HepG2 (cell line): ENCODE data around the gene YWHAB. TPM values are rescaled to one million over a fixed set of nuclear protein-coding genes. Genes with fewer than 3 reads are reported as not detected.

ENCODE experiments used
- CAMTA2 ChIP-seq: sonication (generic); formaldehyde crosslinking; IDR thresholded peaks from 2 replicates; pipeline ENCODE4 v1.4.0; 2020; ENCODE audit warnings: mild to moderate bottlenecking, missing genetic modification reagents, borderline replicate concordance
- EP300 ChIP-seq, 3 experiments: sonication (generic) in 1 of 3; formaldehyde crosslinking in 1 of 3; IDR thresholded peaks; 2 replicates each; pipeline versions ENCODE4 v1.5.1 to v1.6.1; 2011 to 2020; ENCODE audit warnings: low read depth in 2 of 3, low read length in 2 of 3, borderline replicate concordance in 1 of 3, improper control_type of control experiment in 1 of 3, mild to moderate bottlenecking in 1 of 3, missing genetic modification reagents in 1 of 3, moderate library complexity in 1 of 3
- KDM2A ChIP-seq: sonication (generic); formaldehyde crosslinking; IDR thresholded peaks from 2 replicates; pipeline ENCODE4 v1.4.0; 2020; ENCODE audit warnings: low read depth, missing genetic modification reagents, borderline replicate concordance
- NPAS2 ChIP-seq: sonication (generic); formaldehyde crosslinking; IDR thresholded peaks from 2 replicates; pipeline ENCODE4 v1.8.0; 2022; ENCODE audit warnings: mild to moderate bottlenecking, missing genetic modification reagents, borderline replicate concordance
- PTBP1 ChIP-seq: fragments of 200-400 bp; formaldehyde crosslinking; IDR thresholded peaks from 2 replicates; pipeline ENCODE4 v1.6.1; 2018; ENCODE audit warnings: low read length, low read depth; ENCODE audit not compliant: poor library complexity, severe bottlenecking
- STAT5B ChIP-seq: sonication (generic); formaldehyde crosslinking; IDR thresholded peaks from 2 replicates; pipeline ENCODE4 v1.4.0; 2020; ENCODE audit warnings: missing genetic modification reagents
- XBP1 ChIP-seq: sonication (generic); formaldehyde crosslinking; IDR thresholded peaks from 2 replicates; pipeline ENCODE4 v1.5.0; 2020; ENCODE audit warnings: missing genetic modification reagents
- ZBTB37 ChIP-seq: sonication (generic); formaldehyde crosslinking; IDR thresholded peaks from 2 replicates; pipeline ENCODE4 v1.4.0; 2020; ENCODE audit warnings: mild to moderate bottlenecking, missing genetic modification reagents
- ZBTB8A ChIP-seq: sonication (generic); formaldehyde crosslinking; IDR thresholded peaks from 2 replicates; pipeline ENCODE4 v1.4.0; 2020; ENCODE audit warnings: mild to moderate bottlenecking, low read depth, missing genetic modification reagents, borderline replicate concordance
- ZMYM3 ChIP-seq: sonication (generic); formaldehyde crosslinking; IDR thresholded peaks from 2 replicates; pipeline ENCODE4 v1.5.1; 2020; ENCODE audit warnings: mild to moderate bottlenecking, missing genetic modification reagents
- ZNF124 ChIP-seq: sonication (generic); formaldehyde crosslinking; IDR thresholded peaks from 2 replicates; pipeline ENCODE4 v1.4.0; 2020; ENCODE audit warnings: missing genetic modification reagents
- ZNF501 ChIP-seq: sonication (generic); formaldehyde crosslinking; IDR thresholded peaks from 2 replicates; pipeline ENCODE4 v1.5.1; 2020; ENCODE audit warnings: mild to moderate bottlenecking, moderate library complexity, missing genetic modification reagents
- polyA plus RNA-seq, 8 experiments: library from polyadenylated mRNA; depleted of rRNA in 3 of 8; stranded (reverse) in 7 of 8; unstranded in 1 of 8; fragments of >200 nt; fragmentation: Illumina TruSeq in 4 of 8; extraction: Trizol in 4 of 8; gene quantifications; 2 replicates each; pipeline versions ENCODE4 v1.2.1 to v1.2.3, GENCODE V29; 2011 to 2016; ENCODE audit warnings: low read depth in 4 of 8, missing spikeins in 1 of 8, mixed read lengths in 1 of 8; ENCODE audit not compliant: insufficient read depth in 1 of 8
- total RNA-seq, 5 experiments: library from RNA; depleted of rRNA; stranded (reverse); fragments of >200 nt; fragmentation: Illumina TruSeq; extraction: Trizol; gene quantifications; 2 replicates each; pipeline ENCODE4 v1.2.3, GENCODE V29; 2016; ENCODE audit warnings: low read depth in 1 of 5
- TF ChIP-seq, protein P1 (sequence below): sonication (generic); formaldehyde crosslinking; IDR thresholded peaks from 2 replicates; pipeline ENCODE4 v1.4.0; 2020; ENCODE audit warnings: missing genetic modification reagents
- TF ChIP-seq, protein P2 (sequence below): sonication (generic); formaldehyde crosslinking; IDR thresholded peaks from 2 replicates; pipeline ENCODE4 v1.5.0; 2020; ENCODE audit warnings: missing genetic modification reagents, mild to moderate bottlenecking, borderline replicate concordance
- TF ChIP-seq, protein P3 (sequence below): sonication (generic); formaldehyde crosslinking; conservative IDR thresholded peaks from 2 replicates; pipeline ENCODE4 v1.8.0; 2022; ENCODE audit warnings: low read depth, missing genetic modification reagents
- TF ChIP-seq, protein P4 (sequence below): sonication (generic); formaldehyde crosslinking; conservative IDR thresholded peaks from 2 replicates; pipeline ENCODE4 v1.8.0; 2022; ENCODE audit warnings: mild to moderate bottlenecking, moderate library complexity, missing genetic modification reagents

Gene YWHAB
- total and polyA plus RNA-seq, 2 of the 13 experiments (the other 11 are each of a cell fraction or from before 2014, with no cell fraction given), result 77.2 to 121 TPM

DNA sequence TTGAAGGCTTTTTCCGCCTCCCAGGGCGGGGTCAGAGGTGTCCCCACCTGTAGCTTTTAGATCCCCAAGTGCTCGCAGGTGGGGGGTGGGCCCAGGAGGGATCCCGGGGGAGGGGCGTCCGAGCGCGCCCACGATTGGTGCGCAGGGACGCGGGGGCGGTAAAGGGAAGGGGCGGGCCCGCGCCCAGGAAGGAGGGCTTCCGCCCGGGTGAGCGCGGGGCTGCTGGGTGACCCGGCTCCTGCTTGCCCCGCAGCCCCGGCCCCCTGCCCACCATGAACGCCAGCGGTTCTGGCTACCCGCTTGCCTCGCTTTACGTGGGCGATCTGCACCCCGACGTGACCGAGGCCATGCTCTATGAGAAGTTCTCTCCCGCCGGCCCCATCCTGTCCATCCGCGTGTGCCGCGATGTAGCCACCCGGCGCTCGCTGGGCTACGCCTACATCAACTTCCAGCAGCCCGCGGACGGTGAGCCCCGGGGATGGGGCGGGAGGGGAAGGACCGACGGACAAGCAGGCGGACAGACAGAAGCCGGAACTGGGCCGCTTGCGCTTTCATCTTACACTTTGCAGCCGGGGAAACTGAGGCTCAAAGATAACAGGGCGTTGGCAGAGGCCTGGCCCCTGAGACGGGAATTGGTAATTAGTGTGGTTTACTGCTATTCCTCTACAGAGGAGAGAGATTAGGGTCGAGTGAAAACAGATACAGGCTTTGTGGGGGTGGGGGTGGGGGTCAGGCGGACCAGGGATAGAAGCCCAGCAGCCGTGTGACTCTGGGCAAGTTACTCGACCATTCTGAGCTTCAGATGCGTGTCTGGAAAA lies 24.6 kb downstream of the YWHAB start, which contains the start of gene PABPC1L (continued):
- no peak for TF ChIP-seq EP300 (IDR thresholded peaks at IDR 0.05; ENCODE audit: low read depth in 2 of 2, low read length in 2 of 2)
- no peak for TF ChIP-seq EP300 (CRISPR knock-in tag; IDR thresholded peaks at IDR 0.05; ENCODE audit: borderline replicate concordance)
- no peak for TF ChIP-seq ZBTB37 (CRISPR knock-in tag)
- peak; percentile 23; the same call in 1 of the 2 replicates for TF ChIP-seq STAT5B (CRISPR knock-in tag)
- TF ChIP-seq, protein P1, sequence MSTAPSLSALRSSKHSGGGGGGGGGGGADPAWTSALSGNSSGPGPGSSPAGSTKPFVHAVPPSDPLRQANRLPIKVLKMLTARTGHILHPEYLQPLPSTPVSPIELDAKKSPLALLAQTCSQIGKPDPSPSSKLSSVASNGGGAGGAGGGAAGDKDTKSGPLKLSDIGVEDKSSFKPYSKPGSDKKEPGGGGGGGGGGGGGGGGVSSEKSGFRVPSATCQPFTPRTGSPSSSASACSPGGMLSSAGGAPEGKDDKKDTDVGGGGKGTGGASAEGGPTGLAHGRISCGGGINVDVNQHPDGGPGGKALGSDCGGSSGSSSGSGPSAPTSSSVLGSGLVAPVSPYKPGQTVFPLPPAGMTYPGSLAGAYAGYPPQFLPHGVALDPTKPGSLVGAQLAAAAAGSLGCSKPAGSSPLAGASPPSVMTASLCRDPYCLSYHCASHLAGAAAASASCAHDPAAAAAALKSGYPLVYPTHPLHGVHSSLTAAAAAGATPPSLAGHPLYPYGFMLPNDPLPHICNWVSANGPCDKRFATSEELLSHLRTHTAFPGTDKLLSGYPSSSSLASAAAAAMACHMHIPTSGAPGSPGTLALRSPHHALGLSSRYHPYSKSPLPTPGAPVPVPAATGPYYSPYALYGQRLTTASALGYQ (CRISPR knock-in tag), result peak; percentile 62; the same call in 1 of the 2 replicates
- peak; percentile 61; the same call in 1 of the 2 replicates for TF ChIP-seq XBP1 (CRISPR knock-in tag)
- TF ChIP-seq ZMYM3 (CRISPR knock-in tag), result no peak; the same call in 1 of the 2 replicates
- TF ChIP-seq, protein P2, sequence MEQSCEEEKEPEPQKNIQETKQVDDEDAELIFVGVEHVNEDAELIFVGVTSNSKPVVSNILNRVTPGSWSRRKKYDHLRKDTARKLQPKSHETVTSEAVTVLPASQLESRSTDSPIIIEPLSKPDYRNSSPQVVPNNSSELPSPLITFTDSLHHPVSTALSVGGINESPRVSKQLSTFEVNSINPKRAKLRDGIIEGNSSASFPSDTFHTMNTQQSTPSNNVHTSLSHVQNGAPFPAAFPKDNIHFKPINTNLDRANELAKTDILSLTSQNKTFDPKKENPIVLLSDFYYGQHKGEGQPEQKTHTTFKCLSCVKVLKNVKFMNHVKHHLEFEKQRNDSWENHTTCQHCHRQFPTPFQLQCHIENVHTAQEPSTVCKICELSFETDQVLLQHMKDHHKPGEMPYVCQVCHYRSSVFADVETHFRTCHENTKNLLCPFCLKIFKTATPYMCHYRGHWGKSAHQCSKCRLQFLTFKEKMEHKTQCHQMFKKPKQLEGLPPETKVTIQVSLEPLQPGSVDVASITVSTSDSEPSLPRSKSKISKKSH, result peak; percentile 96
- TF ChIP-seq PTBP1, result no peak
- peak; percentile 69; the same call in 1 of the 2 replicates for TF ChIP-seq NPAS2 (CRISPR knock-in tag)
- TF ChIP-seq, protein P3, sequence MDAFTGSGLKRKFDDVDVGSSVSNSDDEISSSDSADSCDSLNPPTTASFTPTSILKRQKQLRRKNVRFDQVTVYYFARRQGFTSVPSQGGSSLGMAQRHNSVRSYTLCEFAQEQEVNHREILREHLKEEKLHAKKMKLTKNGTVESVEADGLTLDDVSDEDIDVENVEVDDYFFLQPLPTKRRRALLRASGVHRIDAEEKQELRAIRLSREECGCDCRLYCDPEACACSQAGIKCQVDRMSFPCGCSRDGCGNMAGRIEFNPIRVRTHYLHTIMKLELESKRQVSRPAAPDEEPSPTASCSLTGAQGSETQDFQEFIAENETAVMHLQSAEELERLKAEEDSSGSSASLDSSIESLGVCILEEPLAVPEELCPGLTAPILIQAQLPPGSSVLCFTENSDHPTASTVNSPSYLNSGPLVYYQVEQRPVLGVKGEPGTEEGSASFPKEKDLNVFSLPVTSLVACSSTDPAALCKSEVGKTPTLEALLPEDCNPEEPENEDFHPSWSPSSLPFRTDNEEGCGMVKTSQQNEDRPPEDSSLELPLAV (CRISPR knock-in tag), result no peak; the same call in 1 of the 2 replicates
- TF ChIP-seq CAMTA2 (CRISPR knock-in tag), result no peak
- TF ChIP-seq KDM2A (CRISPR knock-in tag), result peak; percentile 100
- peak; percentile 57; the same call in 1 of the 2 replicates for TF ChIP-seq ZNF124 (CRISPR knock-in tag)
- peak; percentile 52; the same call in 1 of the 2 replicates for TF ChIP-seq ZNF501
- TF ChIP-seq, protein P4, sequence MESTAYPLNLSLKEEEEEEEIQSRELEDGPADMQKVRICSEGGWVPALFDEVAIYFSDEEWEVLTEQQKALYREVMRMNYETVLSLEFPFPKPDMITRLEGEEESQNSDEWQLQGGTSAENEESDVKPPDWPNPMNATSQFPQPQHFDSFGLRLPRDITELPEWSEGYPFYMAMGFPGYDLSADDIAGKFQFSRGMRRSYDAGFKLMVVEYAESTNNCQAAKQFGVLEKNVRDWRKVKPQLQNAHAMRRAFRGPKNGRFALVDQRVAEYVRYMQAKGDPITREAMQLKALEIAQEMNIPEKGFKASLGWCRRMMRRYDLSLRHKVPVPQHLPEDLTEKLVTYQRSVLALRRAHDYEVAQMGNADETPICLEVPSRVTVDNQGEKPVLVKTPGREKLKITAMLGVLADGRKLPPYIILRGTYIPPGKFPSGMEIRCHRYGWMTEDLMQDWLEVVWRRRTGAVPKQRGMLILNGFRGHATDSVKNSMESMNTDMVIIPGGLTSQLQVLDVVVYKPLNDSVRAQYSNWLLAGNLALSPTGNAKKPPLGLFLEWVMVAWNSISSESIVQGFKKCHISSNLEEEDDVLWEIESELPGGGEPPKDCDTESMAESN (CRISPR knock-in tag), result peak; percentile 82
- TF ChIP-seq ZBTB8A (CRISPR knock-in tag), result 0 out of 2 replicates have a peak, but pooled peaks have one; percentile 74
